H1 (cell line): ENCODE results near the gene ARHGEF28. TPM values are rescaled to one million over a fixed set of nuclear protein-coding genes. Genes with fewer than 3 reads are reported as not detected.

Experiments used
- CTCF ChIA-PET: fragments of 300-600 bp; sonication (Branson Sonifier 250); formaldehyde crosslinking; loops from one replicate; lab custom pipeline; 2021; ENCODE audit not compliant: partially characterized antibody; lab: Charles Lee
- POLR2A ChIA-PET: fragments of 300-600 bp; sonication (Branson Sonifier 250); formaldehyde crosslinking; loops from one replicate; lab custom pipeline; 2021; ENCODE audit warnings: inconsistent platforms; ENCODE audit not compliant: partially characterized antibody; lab: Charles Lee
- DNase-seq, 2 experiments: peaks; one replicate each; pipeline versions ENCODE4 v3.0.0 to v3.0.0-alpha.2; 2010 to 2022; ENCODE audit warnings: low spot score in 2 of 2, low read depth in 1 of 2, mixed read lengths in 1 of 2
- FAIRE-seq: peaks from 2 replicates; lab custom pipeline; 2011; peaks lifted over from hg19 to GRCh38; lab: Jason Lieb, UNC
- H2AFZ ChIP-seq: 2 replicates; pipeline ENCODE4 v1.8.1; 2012; ENCODE audit warnings: low read length, inconsistent platforms
- H2AK5ac ChIP-seq: 2 replicates; pipeline ENCODE4 v1.6.1; 2013; ENCODE audit warnings: low read depth, low read length
- H2BK120ac ChIP-seq: replicated peaks from 2 replicates; pipeline ENCODE3; 2013; ENCODE audit warnings: low read depth, low read length, inconsistent platforms
- H2BK12ac ChIP-seq: 2 replicates; pipeline ENCODE4 v1.6.1; 2013; ENCODE audit warnings: low read depth, low read length
- H2BK15ac ChIP-seq: 2 replicates; pipeline ENCODE4 v1.6.1; 2013; ENCODE audit warnings: low read length
- H2BK20ac ChIP-seq: 2 replicates; pipeline ENCODE4 v1.6.1; 2013; ENCODE audit warnings: low read length
- H2BK5ac ChIP-seq: 2 replicates; pipeline ENCODE4 v1.6.1; 2013; ENCODE audit warnings: low read depth, low read length
- H3K14ac ChIP-seq: 2 replicates; pipeline ENCODE4 v1.6.1; 2013; ENCODE audit warnings: inconsistent platforms; ENCODE audit not compliant: insufficient read length
- H3K18ac ChIP-seq: 2 replicates; pipeline ENCODE4 v1.6.1; 2013; ENCODE audit warnings: low read length; ENCODE audit errors: extremely low read depth
- H3K23ac ChIP-seq: 2 replicates; pipeline ENCODE4 v1.6.1; 2013; ENCODE audit warnings: inconsistent platforms; ENCODE audit not compliant: insufficient read length
- H3K23me2 ChIP-seq: 2 replicates; pipeline ENCODE4 v1.6.1; 2013; ENCODE audit warnings: low read depth, low read length
- H3K27ac ChIP-seq: 2 replicates; pipeline ENCODE4 v1.6.1; 2011; ENCODE audit warnings: low read depth, low read length, inconsistent platforms
- H3K27me3 ChIP-seq, 4 experiments: replicated peaks in 1 of 4; 1 replicate in 1 of 4; 2 replicates in 3 of 4; pipeline versions ENCODE4 v1.6.1 to v1.8.1; 2011 to 2013; ENCODE audit warnings: low read length in 3 of 4, mild to moderate bottlenecking in 3 of 4, inconsistent platforms in 2 of 4, mixed read lengths in 2 of 4, moderate library complexity in 1 of 4; ENCODE audit not compliant: control insufficient read depth in 3 of 4, insufficient read depth in 3 of 4; ENCODE audit errors: extremely low read depth in 1 of 4
- H3K36me3 ChIP-seq, 4 experiments: 2 replicates each; pipeline versions ENCODE4 v1.6.1 to v1.8.1; 2011 to 2013; ENCODE audit warnings: mild to moderate bottlenecking in 4 of 4, low read length in 3 of 4, moderate library complexity in 2 of 4, control low read depth in 1 of 4, inconsistent platforms in 1 of 4; ENCODE audit not compliant: insufficient read depth in 4 of 4, control insufficient read depth in 2 of 4
- H3K4ac ChIP-seq: replicated peaks from 2 replicates; pipeline ENCODE3; 2013; ENCODE audit warnings: low read length, low read depth, mixed read lengths, inconsistent platforms; ENCODE audit not compliant: insufficient read length
- H3K4me1 ChIP-seq, 4 experiments: replicated peaks in 1 of 4; 1 replicate in 1 of 4; 2 replicates in 3 of 4; pipeline versions ENCODE4 v1.6.1 to v1.8.1; 2011 to 2013; ENCODE audit warnings: low read length in 3 of 4, inconsistent platforms in 2 of 4, mixed read lengths in 1 of 4; ENCODE audit not compliant: insufficient read depth in 4 of 4, control insufficient read depth in 3 of 4
- H3K4me2 ChIP-seq, 2 experiments: 2 replicates each; pipeline versions ENCODE4 v1.6.1 to v1.8.1; 2011 to 2013; ENCODE audit warnings: low read depth in 2 of 2, low read length in 2 of 2, control low read depth in 1 of 2, inconsistent platforms in 1 of 2, mild to moderate bottlenecking in 1 of 2; ENCODE audit not compliant: insufficient read depth in 1 of 2
- H3K4me3 ChIP-seq, 4 experiments: fragments of 200-600, 300-600 bp in 1 of 4; sonication (generic), shearing (Covaris generic), sonication (Bioruptor Twin) in 1 of 4; 2 replicates each; pipeline versions ENCODE4 v1.5.1 to v1.8.1; 2011 to 2016; ENCODE audit warnings: low read length in 4 of 4, low read depth in 3 of 4, control low read depth in 2 of 4, inconsistent platforms in 2 of 4, mild to moderate bottlenecking in 2 of 4, mixed read lengths in 1 of 4, moderate library complexity in 1 of 4; ENCODE audit not compliant: insufficient read depth in 2 of 4; ENCODE audit errors: extremely low read depth in 1 of 4
- H3K56ac ChIP-seq: replicated peaks from 2 replicates; pipeline ENCODE3; 2013; ENCODE audit warnings: low read depth, mild to moderate bottlenecking, mixed read lengths, low read length, inconsistent platforms; ENCODE audit not compliant: insufficient read length
- H3K79me1 ChIP-seq: 2 replicates; pipeline ENCODE4 v1.6.1; 2013; ENCODE audit warnings: low read depth, low read length, control low read depth
- H3K79me2 ChIP-seq, 2 experiments: 2 replicates each; pipeline versions ENCODE4 v1.6.1 to v1.8.1; 2012 to 2013; ENCODE audit warnings: low read length in 2 of 2, mild to moderate bottlenecking in 2 of 2, inconsistent platforms in 1 of 2; ENCODE audit not compliant: insufficient read depth in 2 of 2, control insufficient read depth in 1 of 2
- H3K9ac ChIP-seq, 4 experiments: replicated peaks in 1 of 4; 1 replicate in 1 of 4; 2 replicates in 3 of 4; pipeline versions ENCODE4 v1.6.1 to v1.8.1; 2011 to 2013; ENCODE audit warnings: low read depth in 3 of 4, low read length in 3 of 4, control low read depth in 2 of 4, mild to moderate bottlenecking in 2 of 4, moderate library complexity in 2 of 4, inconsistent platforms in 1 of 4; ENCODE audit errors: extremely low read depth in 1 of 4
- H3K9me3 ChIP-seq, 2 experiments: 2 replicates each; pipeline versions ENCODE4 v1.6.1 to v1.8.1; 2012 to 2013; ENCODE audit warnings: mild to moderate bottlenecking in 2 of 2, moderate library complexity in 2 of 2, control low read depth in 1 of 2, inconsistent platforms in 1 of 2, low read depth in 1 of 2, low read length in 1 of 2, mixed read lengths in 1 of 2; ENCODE audit not compliant: insufficient read depth in 2 of 2
- H4K20me1 ChIP-seq, 2 experiments: replicated peaks in 1 of 2; 2 replicates each; pipeline versions ENCODE3 to v1.8.1; 2011 to 2013; ENCODE audit warnings: inconsistent platforms in 2 of 2, low read length in 2 of 2, mild to moderate bottlenecking in 1 of 2; ENCODE audit not compliant: insufficient read depth in 2 of 2, control insufficient read depth in 1 of 2
- H4K5ac ChIP-seq: 2 replicates; pipeline ENCODE4 v1.6.1; 2013; ENCODE audit warnings: low read length, low read depth, mixed read lengths, inconsistent platforms; ENCODE audit not compliant: insufficient read length
- H4K8ac ChIP-seq: 2 replicates; pipeline ENCODE4 v1.8.0; 2013; ENCODE audit warnings: mild to moderate bottlenecking, moderate library complexity, low read length, inconsistent platforms; ENCODE audit not compliant: insufficient read depth; ENCODE audit errors: extremely low read depth
- H4K91ac ChIP-seq: replicated peaks from 2 replicates; pipeline ENCODE3; 2013; ENCODE audit warnings: low read length, mixed read lengths, inconsistent platforms; ENCODE audit not compliant: insufficient read length
- CBX8 ChIP-seq: fragments of 300-800, 300-1000 bp; sonication (generic); IDR thresholded peaks from 2 replicates; pipeline ENCODE4 v1.7.1; 2016; ENCODE audit warnings: low read depth, low read length, borderline replicate concordance
- EZH2 ChIP-seq: fragments of 200-600 bp; sonication (generic); IDR thresholded peaks from 2 replicates; pipeline ENCODE4 v1.7.1; 2012; ENCODE audit warnings: low read depth, mild to moderate bottlenecking, moderate library complexity, low read length, inconsistent platforms; ENCODE audit not compliant: severe bottlenecking
- RBBP5 ChIP-seq: IDR thresholded peaks from 2 replicates; pipeline ENCODE4 v1.7.1; 2012; ENCODE audit warnings: low read depth, mild to moderate bottlenecking, inconsistent platforms, low read length, moderate library complexity, borderline replicate concordance
- SIRT6 ChIP-seq: IDR thresholded peaks from one replicate; pipeline ENCODE4 v1.7.1; 2012; ENCODE audit warnings: low read length, inconsistent platforms
- TAF7 ChIP-seq: optimal IDR thresholded peaks from 2 replicates; pipeline ENCODE3; 2011; ENCODE audit warnings: low read depth, mild to moderate bottlenecking, inconsistent platforms, low read length, moderate library complexity, borderline replicate concordance
- WGBS, 2 experiments: shearing (Covaris generic) in 1 of 2; methylation state at CpG; one replicate each; pipeline versions ENCODE4 v1.1.6 to v1.1.7; 2013 to 2015; ENCODE audit warnings: low lambda C conversion rate in 2 of 2, mixed read lengths in 2 of 2, inconsistent platforms in 1 of 2, low coverage in 1 of 2, missing lambda C conversion rate in 1 of 2; ENCODE audit not compliant: insufficient replicate concordance in 2 of 2, insufficient coverage in 1 of 2, insufficient read length in 1 of 2; ENCODE audit errors: extremely low coverage in 1 of 2, missing lambda C conversion rate in 1 of 2; 5-methylcytosine and 5-hydroxymethylcytosine counted together
- polyA plus RNA-seq, 7 experiments: library from polyadenylated mRNA; depleted of rRNA in 3 of 7; stranded (reverse) in 5 of 7; unstranded in 2 of 7; fragments of >200 nt in 5 of 7; fragments of 200-250 nt in 2 of 7; gene quantifications; 1 replicate in 5 of 7; 2 replicates in 1 of 7; 4 replicates in 1 of 7; pipeline versions ENCODE4 v1.2.1 to v1.2.3, GENCODE V29; 2011 to 2013; ENCODE audit warnings: missing spikeins in 2 of 7, mixed read lengths in 2 of 7
- total RNA-seq: library from RNA; stranded (reverse); fragmentation: NEBNext Ultra II Directional; extraction: Animal tissue kit (Norgen Biotek cat#: 25700); gene quantifications from 2 replicates; pipeline ENCODE4 v1.2.1, GENCODE V29; 2021
- TF ChIP-seq, protein P1 (sequence below): IDR thresholded peaks from 2 replicates; pipeline ENCODE4 v1.6.1; 2011; ENCODE audit warnings: low read depth, mild to moderate bottlenecking, low read length; ENCODE audit not compliant: insufficient read depth

Gene ARHGEF28
- total and polyA plus RNA-seq, 2 of the 8 experiments (the other 6 are each of a cell fraction or from before 2014, with no cell fraction given) = 0.33 to 1.0 TPM

DNA sequence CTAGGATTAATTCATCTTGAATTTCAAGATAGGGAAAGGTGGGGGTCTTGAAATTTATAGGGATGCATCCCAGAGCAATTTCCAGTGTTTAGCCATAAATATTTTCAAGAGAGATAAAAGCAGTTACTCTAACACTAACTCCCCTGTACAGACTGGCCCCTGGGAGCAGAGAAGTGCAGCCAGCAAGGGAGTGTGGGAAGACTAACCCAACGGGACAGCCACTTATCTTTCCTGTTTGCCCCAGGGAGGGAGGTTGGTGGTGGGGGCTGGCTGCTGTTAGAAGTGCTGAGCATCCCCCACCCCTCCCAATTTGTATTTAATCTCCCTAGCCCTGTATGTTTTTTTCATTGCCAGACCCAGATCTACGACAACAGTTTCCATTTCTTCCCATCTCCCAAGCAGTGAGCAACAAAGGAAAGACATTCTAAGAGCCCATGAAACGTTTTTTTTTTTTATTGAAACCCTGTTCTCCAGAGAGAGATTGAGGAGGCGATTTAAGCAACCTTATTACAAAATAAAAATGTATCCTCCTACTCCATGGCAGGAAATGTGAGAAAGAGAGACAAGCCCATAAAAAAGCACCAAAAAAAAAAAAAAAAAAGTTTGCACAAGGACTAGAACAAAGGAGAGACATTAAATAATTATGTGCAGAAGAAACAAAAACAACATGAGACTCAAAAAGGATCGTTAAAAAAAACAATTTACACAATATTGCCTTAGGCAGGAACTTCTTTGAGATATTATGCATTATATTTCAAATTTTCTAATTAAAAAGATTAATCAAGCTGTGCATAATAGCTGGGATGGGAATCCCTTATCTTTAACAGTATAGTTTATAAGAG is 343.4 kb downstream of the ARHGEF28 start:
- Histone ChIP-seq H3K4ac (no peak overlapping the region), H3K4me1 (no peaks in the 10 kb centered on the region), H3K4me3 (no peak overlapping the region), H3K9me3 (no peaks in the 10 kb centered on the region), H4K20me1 (no peaks in the 10 kb centered on the region), H3K79me1 (no peaks in the 10 kb centered on the region), H3K9ac (no peak overlapping the region), H3K56ac (no peak overlapping the region), H3K23me2 (no peaks in the 10 kb centered on the region), H4K5ac (no peak overlapping the region), H3K79me2 (no peaks in the 10 kb centered on the region), H2BK20ac (no peak overlapping the region), H2BK15ac (no peak overlapping the region), H2AFZ (no peak overlapping the region), H3K27me3 (no peaks in the 10 kb centered on the region), H3K36me3 (no peaks in the 10 kb centered on the region), H3K14ac (no peak overlapping the region), H3K4me2 (no peak overlapping the region), H3K23ac (no peak overlapping the region), H3K27ac (no peak overlapping the region), H2BK5ac (no peak overlapping the region), H2BK12ac (no peak overlapping the region), H4K91ac (no peak overlapping the region), H2AK5ac (no peak overlapping the region), H4K8ac (no peak overlapping the region), H2BK120ac (no peak overlapping the region), H3K18ac (no peak overlapping the region)
- CTCF ChIA-PET = interaction anchor here (1.0 to 1.3 kb wide), 4 partner anchors 10 to 680 kb away, joined by 3 to 4 read pairs (median 4); partner anchors contain the start of gene ENC1
- POLR2A ChIA-PET = no interaction called here
- 64% methylated on average over 5 of the region's 5 CpGs; no CpG with 5 or more reads in 1 of the 2 experiments for WGBS, 2 experiments
- DNase-seq (no peak), FAIRE-seq (no peak)
- TF ChIP-seq, protein P1, sequence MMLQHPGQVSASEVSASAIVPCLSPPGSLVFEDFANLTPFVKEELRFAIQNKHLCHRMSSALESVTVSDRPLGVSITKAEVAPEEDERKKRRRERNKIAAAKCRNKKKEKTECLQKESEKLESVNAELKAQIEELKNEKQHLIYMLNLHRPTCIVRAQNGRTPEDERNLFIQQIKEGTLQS = no peak
- no peak for TF ChIP-seq SIRT6
- no peak for TF ChIP-seq RBBP5
- no peak for TF ChIP-seq EZH2
- TF ChIP-seq TAF7 = no peak
- no peak for TF ChIP-seq CBX8
